ENCODE data around the gene AXL.

GRCh38 chr19:41224632-41225031 lies 5.6 kb downstream of the AXL start:
- no peak for TF ChIP-seq CTCF (IDR thresholded peaks at IDR 0.05; ENCODE audit: low read depth, low read length)
- no peak for TF ChIP-seq EZH2phosphoT487 (IDR thresholded peaks at IDR 0.05; ENCODE audit: low read depth)

All from OCI-LY3 (cell line).